NCI-H446 treated with DMSO at 0.1 percent for 48 hours (cell line): ENCODE data around the gene IMPDH1.
"Not testable (repeated sequence)": the region's sequence is repeated elsewhere in the genome, so short reads cannot be mapped to it uniquely, and the experiment has no call there.

ENCODE experiments used
- DNase-seq: peaks from one replicate; lab custom pipeline; 2025; lab: John Stamatoyannopoulos, UW

The IMPDH1 gene

GRCh38 chr7:128409596-128410450 is at the start of gene IMPDH1:
IMPDH1 (minus strand) TSS chr7:128409982; CDS start chr7:128409901, 81 bp downstream.
- no peak for DNase-seq

- peak; percentile 23 for DNase-seq
These were observed 49.7 kb upstream of the IMPDH1 start for GRCh38 chr7:128459394-128459878.

GRCh38 chr7:128458956-128459355 is 49.2 kb upstream of the IMPDH1 start:
- DNase-seq = no peak

GRCh38 chr7:128457385-128457784 is 47.6 kb upstream of the IMPDH1 start:
- DNase-seq = not testable (repeated sequence)

- no peak for DNase-seq
These were observed 46.5 kb upstream of the IMPDH1 start for GRCh38 chr7:128456255-128456725.

- DNase-seq = peak; percentile 61
These were observed 45.9 kb upstream of the IMPDH1 start, which contains the start of gene HILPDA for GRCh38 chr7:128455543-128456254. HILPDA (plus strand) TSS chr7:128455878; CDS start chr7:128457269, 1,391 bp downstream.

- DNase-seq = no peak
These were observed 45.2 kb upstream of the IMPDH1 start for GRCh38 chr7:128454808-128455542.

- peak; percentile 25 for DNase-seq
These were observed 44.3 kb upstream of the IMPDH1 start for GRCh38 chr7:128453836-128454804.

- no peak for DNase-seq
These were observed 42.8 kb upstream of the IMPDH1 start for GRCh38 chr7:128452552-128452951.

GRCh38 chr7:128450913-128451312 is 41.1 kb upstream of the IMPDH1 start:
- DNase-seq = no peak

- DNase-seq = no peak
These were observed 40.6 kb upstream of the IMPDH1 start for GRCh38 chr7:128450409-128450808.

- no peak for DNase-seq
These were observed 39.0 kb upstream of the IMPDH1 start for GRCh38 chr7:128448751-128449302.

GRCh38 chr7:128447941-128448564 is 38.3 kb upstream of the IMPDH1 start:
- no peak for DNase-seq

- peak; percentile 68 for DNase-seq
These were observed 36.5 kb upstream of the IMPDH1 start for GRCh38 chr7:128446306-128446705.

GRCh38 chr7:128443831-128444600 is 34.2 kb upstream of the IMPDH1 start:
- no peak for DNase-seq

- DNase-seq = no peak
These were observed 32.6 kb upstream of the IMPDH1 start for GRCh38 chr7:128442356-128442755.

- DNase-seq = no peak
These were observed 27.9 kb upstream of the IMPDH1 start for GRCh38 chr7:128437426-128438332.

GRCh38 chr7:128435327-128435686 is 25.5 kb upstream of the IMPDH1 start:
- DNase-seq = no peak
